Duodenal mucosa (tissue), 2 donors: ENCODE results near the gene MYO1D.

Source experiments
- H3K27ac ChIP-seq: one replicate; pipeline ENCODE4 v1.7.0; 2013; ENCODE audit warnings: low read depth, low read length
- H3K27me3 ChIP-seq, 2 donors: one replicate each; pipeline ENCODE4 v1.7.0; 2013; ENCODE audit warnings: low read length in 2 of 2, control low read depth in 1 of 2; ENCODE audit not compliant: insufficient read depth in 2 of 2, control insufficient read depth in 1 of 2
- H3K36me3 ChIP-seq, 2 donors: one replicate each; pipeline ENCODE4 v1.7.0; 2013; ENCODE audit warnings: low read length in 2 of 2, control low read depth in 1 of 2; ENCODE audit not compliant: insufficient read depth in 2 of 2, control insufficient read depth in 1 of 2
- H3K4me1 ChIP-seq, 2 donors: one replicate each; pipeline ENCODE4 v1.7.0; 2013; ENCODE audit warnings: low read length in 2 of 2, control low read depth in 1 of 2; ENCODE audit not compliant: insufficient read depth in 2 of 2, control insufficient read depth in 1 of 2
- H3K4me3 ChIP-seq, 2 donors: one replicate each; pipeline ENCODE4 v1.7.0; 2013; ENCODE audit warnings: low read length in 2 of 2, low read depth in 1 of 2
- H3K9ac ChIP-seq, 2 donors: one replicate each; pipeline ENCODE4 v1.7.0; 2013; ENCODE audit warnings: low read length in 2 of 2, low read depth in 1 of 2
- H3K9me3 ChIP-seq, 2 donors: one replicate each; pipeline ENCODE4 v1.7.0; 2013; ENCODE audit warnings: low read length in 2 of 2, control low read depth in 1 of 2; ENCODE audit not compliant: control insufficient read depth in 1 of 2

MYO1D gene

GRCh38 chr17:32846143-32846542, 30.8 kb downstream of the MYO1D start:
- H3K27me3 ChIP-seq: no peaks in the 10 kb centered on the region
- no peak overlapping the region for H3K4me3 ChIP-seq
- no peaks in the 10 kb centered on the region for H3K9me3 ChIP-seq
- no peak overlapping the region for H3K27ac ChIP-seq
- H3K9ac ChIP-seq: no peak overlapping the region
- H3K4me1 ChIP-seq: peaks cover 0 to 21% of the 10 kb centered on the region in 2 donors
- H3K36me3 ChIP-seq: no peaks in the 10 kb centered on the region

GRCh38 chr17:32840241-32840640, 36.7 kb downstream of the MYO1D start:
- Histone ChIP-seq H3K9me3 (no peaks in the 10 kb centered on the region), H3K9ac (no peak overlapping the region), H3K27ac (no peak overlapping the region), H3K4me3 (no peak overlapping the region), H3K4me1 (no peaks in the 10 kb centered on the region), H3K36me3 (no peaks in the 10 kb centered on the region), H3K27me3 (no peaks in the 10 kb centered on the region)

GRCh38 chr17:32836527-32836926, 40.4 kb downstream of the MYO1D start:
- H3K27me3 ChIP-seq: no peaks in the 10 kb centered on the region
- no peaks in the 10 kb centered on the region for H3K36me3 ChIP-seq
- H3K4me1 ChIP-seq: peaks cover 0 to 5% of the 10 kb centered on the region in 2 donors
- H3K27ac ChIP-seq: no peak overlapping the region
- H3K9me3 ChIP-seq: no peaks in the 10 kb centered on the region
- no peak overlapping the region for H3K4me3 ChIP-seq
- no peak overlapping the region for H3K9ac ChIP-seq

GRCh38 chr17:32835291-32835761, 41.6 kb downstream of the MYO1D start:
- peaks cover 0 to 10% of the 10 kb centered on the region in 2 donors for H3K4me1 ChIP-seq
- H3K27ac ChIP-seq: no peak overlapping the region
- no peaks in the 10 kb centered on the region for H3K36me3 ChIP-seq
- no peaks in the 10 kb centered on the region for H3K27me3 ChIP-seq
- H3K9ac ChIP-seq: no peak overlapping the region
- no peak overlapping the region for H3K4me3 ChIP-seq
- no peaks in the 10 kb centered on the region for H3K9me3 ChIP-seq

DNA sequence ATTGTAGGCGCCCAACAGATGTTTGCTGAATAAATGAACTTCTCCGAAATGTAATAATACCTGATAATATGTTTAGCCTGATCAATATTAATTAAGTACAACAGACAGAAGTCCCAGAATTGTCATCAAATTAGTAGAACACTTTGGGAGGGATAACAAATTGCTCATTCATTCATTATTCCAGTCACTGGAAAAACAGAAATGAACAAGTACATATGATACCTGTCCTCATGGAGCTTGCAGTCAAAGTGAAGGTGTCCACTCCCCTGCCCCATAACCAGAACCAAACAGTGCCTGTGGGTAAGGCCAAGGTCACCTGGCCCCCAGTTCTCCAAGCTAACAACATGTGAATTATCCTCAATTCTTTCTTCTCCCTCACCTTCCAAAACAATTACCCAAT, 42.8 kb downstream of the MYO1D start:
- no peaks in the 10 kb centered on the region for H3K9me3 ChIP-seq
- H3K27me3 ChIP-seq: no peaks in the 10 kb centered on the region
- no peak overlapping the region for H3K27ac ChIP-seq
- no peak overlapping the region for H3K9ac ChIP-seq
- H3K36me3 ChIP-seq: no peaks in the 10 kb centered on the region
- no peak overlapping the region for H3K4me3 ChIP-seq
- peaks cover 3 to 18% of the 10 kb centered on the region in 2 donors for H3K4me1 ChIP-seq

DNA sequence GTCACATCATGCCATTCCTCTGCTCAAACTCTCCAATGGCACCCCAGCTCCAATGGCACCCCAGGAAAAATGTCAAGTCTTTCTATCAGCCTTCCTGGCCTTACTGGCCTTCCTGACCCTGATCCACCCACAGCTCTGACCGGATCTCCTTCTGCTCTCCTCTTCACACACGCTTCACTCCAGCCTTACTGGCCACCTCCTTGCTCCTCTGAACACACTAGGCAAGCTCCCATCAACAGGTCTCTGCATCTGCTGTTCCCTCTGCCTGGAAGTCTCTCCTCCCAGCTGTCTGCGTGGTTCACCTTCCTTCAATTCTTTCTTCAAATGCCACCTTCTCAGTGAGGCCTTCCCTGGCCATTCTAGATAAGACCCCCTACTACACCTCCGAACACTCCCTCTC, 43.4 kb downstream of the MYO1D start:
- Histone ChIP-seq H3K27ac (no peak overlapping the region), H3K4me3 (no peak overlapping the region), H3K27me3 (no peaks in the 10 kb centered on the region), H3K36me3 (no peaks in the 10 kb centered on the region), H3K4me1 (peaks cover 8 to 23% of the 10 kb centered on the region in 2 donors), H3K9me3 (no peaks in the 10 kb centered on the region), H3K9ac (no peak overlapping the region)

DNA sequence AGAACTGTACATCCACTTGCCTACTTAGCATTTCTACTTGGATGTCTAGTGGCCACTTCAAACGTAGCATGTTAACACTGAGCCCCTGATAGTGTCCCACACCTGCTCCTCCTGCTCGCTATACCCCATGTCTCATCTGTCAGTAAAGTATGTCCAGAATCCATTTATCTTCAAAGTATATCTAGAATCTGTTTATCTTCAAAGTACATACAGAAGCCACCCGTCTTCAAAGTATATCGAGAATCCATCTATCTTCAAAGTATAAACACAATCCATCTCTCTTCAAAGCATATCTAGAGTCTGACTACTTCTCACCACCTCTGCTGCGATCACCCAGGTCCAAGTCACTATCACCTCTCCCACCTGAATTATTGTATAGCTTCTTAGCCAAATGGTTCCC, 43.8 kb downstream of the MYO1D start:
- Histone ChIP-seq H3K27ac (no peak overlapping the region), H3K4me3 (no peak overlapping the region), H3K36me3 (no peaks in the 10 kb centered on the region), H3K9ac (no peak overlapping the region), H3K9me3 (no peaks in the 10 kb centered on the region), H3K27me3 (no peaks in the 10 kb centered on the region), H3K4me1 (peaks cover 8 to 25% of the 10 kb centered on the region in 2 donors)

DNA sequence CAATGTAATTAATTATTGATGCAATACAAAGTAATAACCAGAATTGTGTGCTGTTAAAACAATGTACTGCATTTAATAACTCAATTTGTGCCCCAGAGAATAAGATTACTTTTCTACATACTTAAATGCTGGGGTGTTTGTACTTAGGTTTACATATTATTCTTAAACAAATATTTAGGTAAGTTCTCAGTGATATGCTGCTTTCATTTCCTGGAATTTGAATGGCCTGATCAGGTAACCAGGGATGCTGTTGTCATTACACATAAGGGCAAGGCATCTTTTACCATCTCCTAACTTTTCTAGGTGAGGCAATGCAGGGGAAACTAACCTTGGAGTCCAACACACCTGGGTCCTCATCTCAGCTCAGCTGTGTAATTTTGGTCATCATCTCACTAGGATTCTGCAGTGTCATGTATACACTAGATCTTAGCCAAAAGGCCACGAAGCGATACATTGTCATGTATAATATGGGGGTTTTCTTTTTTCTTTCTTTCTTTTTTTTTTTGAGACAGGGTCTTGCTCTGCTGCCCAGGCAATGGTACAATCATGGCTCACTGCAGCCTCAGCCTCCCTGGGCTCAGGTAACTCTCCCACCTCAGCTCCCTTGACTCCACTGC, 45.2 kb downstream of the MYO1D start:
- Histone ChIP-seq H3K27me3 (no peaks in the 10 kb centered on the region), H3K9me3 (no peaks in the 10 kb centered on the region), H3K36me3 (no peaks in the 10 kb centered on the region), H3K9ac (no peak overlapping the region), H3K27ac (no peak overlapping the region), H3K4me3 (no peak overlapping the region), H3K4me1 (peaks cover 14 to 31% of the 10 kb centered on the region in 2 donors)

GRCh38 chr17:32831223-32831622, 45.7 kb downstream of the MYO1D start:
- no peak overlapping the region for H3K27ac ChIP-seq
- H3K4me3 ChIP-seq: no peak overlapping the region
- no peaks in the 10 kb centered on the region for H3K9me3 ChIP-seq
- no peaks in the 10 kb centered on the region for H3K27me3 ChIP-seq
- peaks cover 14 to 31% of the 10 kb centered on the region in 2 donors for H3K4me1 ChIP-seq
- H3K9ac ChIP-seq: no peak overlapping the region
- no peaks in the 10 kb centered on the region for H3K36me3 ChIP-seq

- Histone ChIP-seq H3K9ac (peak overlapping the region in 1 of 2 donors; percentile 53), H3K27ac (peak overlapping the region; percentile 34), H3K9me3 (no peaks in the 10 kb centered on the region), H3K36me3 (no peaks in the 10 kb centered on the region), H3K4me1 (peaks cover 14 to 31% of the 10 kb centered on the region in 2 donors), H3K27me3 (no peaks in the 10 kb centered on the region), H3K4me3 (peak overlapping the region; percentile 30 to 33)
These were observed 48.1 kb downstream of the MYO1D start for GRCh38 chr17:32828822-32829221.
